Muscle layer of colon (tissue), 2 donors: ENCODE data around the gene DLGAP1.

Source experiments
- H3K27ac ChIP-seq: one replicate; pipeline ENCODE4 v1.7.0; 2013; ENCODE audit warnings: low read depth, mild to moderate bottlenecking, low read length, moderate library complexity
- H3K27me3 ChIP-seq, 2 donors: one replicate each; pipeline ENCODE4 v1.7.0; 2013; ENCODE audit warnings: low read length in 2 of 2, mild to moderate bottlenecking in 2 of 2; ENCODE audit not compliant: insufficient read depth in 2 of 2, control insufficient read depth in 1 of 2
- H3K36me3 ChIP-seq: one replicate; pipeline ENCODE4 v1.7.0; 2013; ENCODE audit warnings: mild to moderate bottlenecking, low read length; ENCODE audit not compliant: insufficient read depth
- H3K4me1 ChIP-seq: one replicate; pipeline ENCODE4 v1.7.0; 2013; ENCODE audit warnings: mild to moderate bottlenecking, low read length; ENCODE audit not compliant: insufficient read depth
- H3K4me3 ChIP-seq, 2 donors: one replicate each; pipeline ENCODE4 v1.7.0; 2013; ENCODE audit warnings: low read length in 2 of 2, low read depth in 1 of 2, mild to moderate bottlenecking in 1 of 2, moderate library complexity in 1 of 2
- H3K9ac ChIP-seq: one replicate; pipeline ENCODE4 v1.7.0; 2013; ENCODE audit warnings: low read length
- H3K9me3 ChIP-seq: one replicate; pipeline ENCODE4 v1.7.0; 2013; ENCODE audit warnings: mild to moderate bottlenecking, low read length
- donor health status: abdominal sarcoma.
- donor health status: Adenocarcinoma of cecum.

DLGAP1 gene

DNA sequence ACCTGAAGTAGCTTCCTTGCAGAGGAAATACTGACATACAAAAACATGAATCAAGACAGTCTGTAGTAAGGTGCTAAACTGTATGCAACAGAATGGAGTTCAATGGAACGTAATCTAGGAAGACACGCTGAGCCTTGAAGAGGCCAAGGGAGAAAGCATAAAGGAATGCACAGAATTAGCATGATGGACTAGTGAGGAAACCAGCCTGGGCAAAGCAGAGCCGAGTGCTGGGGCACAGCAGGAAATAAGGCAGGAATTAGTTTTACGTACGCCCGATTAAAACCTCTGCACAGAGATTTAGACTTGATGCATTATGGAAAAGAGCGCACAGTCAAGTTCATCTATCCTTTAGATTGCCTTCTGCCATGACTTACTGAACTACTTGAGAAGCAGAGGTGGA lies 200.3 kb downstream of the DLGAP1 start:
- Histone ChIP-seq H3K9me3 (no peaks in the 10 kb centered on the region), H3K27ac (no peak overlapping the region), H3K36me3 (no peaks in the 10 kb centered on the region), H3K4me3 (no peak overlapping the region), H3K9ac (no peak overlapping the region), H3K4me1 (peaks cover 12% of the 10 kb centered on the region), H3K27me3 (no peaks in the 10 kb centered on the region)

DNA sequence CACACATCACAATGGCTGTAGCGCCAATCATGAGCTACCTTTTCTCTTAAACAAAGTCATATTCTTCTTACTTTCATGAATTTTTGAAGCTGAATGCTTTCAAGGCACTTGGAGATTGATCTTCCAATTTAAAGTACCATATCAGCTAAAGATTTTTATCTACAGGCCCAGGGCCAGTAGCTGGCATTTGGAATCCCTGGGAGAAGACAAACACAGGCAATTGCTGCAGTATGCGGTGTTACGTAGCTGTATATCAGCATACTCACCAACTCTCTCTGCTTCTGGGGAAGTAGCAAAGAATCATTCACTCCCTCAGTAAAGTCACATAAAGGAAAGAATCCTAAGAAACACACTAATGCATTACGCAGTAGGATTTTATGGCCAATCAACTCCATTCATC lies 202.3 kb downstream of the DLGAP1 start:
- H3K4me3 ChIP-seq, result no peak overlapping the region
- H3K4me1 ChIP-seq, result peaks cover 12% of the 10 kb centered on the region
- no peaks in the 10 kb centered on the region for H3K27me3 ChIP-seq
- H3K27ac ChIP-seq, result no peak overlapping the region
- no peaks in the 10 kb centered on the region for H3K36me3 ChIP-seq
- H3K9me3 ChIP-seq, result no peaks in the 10 kb centered on the region
- no peak overlapping the region for H3K9ac ChIP-seq

DNA sequence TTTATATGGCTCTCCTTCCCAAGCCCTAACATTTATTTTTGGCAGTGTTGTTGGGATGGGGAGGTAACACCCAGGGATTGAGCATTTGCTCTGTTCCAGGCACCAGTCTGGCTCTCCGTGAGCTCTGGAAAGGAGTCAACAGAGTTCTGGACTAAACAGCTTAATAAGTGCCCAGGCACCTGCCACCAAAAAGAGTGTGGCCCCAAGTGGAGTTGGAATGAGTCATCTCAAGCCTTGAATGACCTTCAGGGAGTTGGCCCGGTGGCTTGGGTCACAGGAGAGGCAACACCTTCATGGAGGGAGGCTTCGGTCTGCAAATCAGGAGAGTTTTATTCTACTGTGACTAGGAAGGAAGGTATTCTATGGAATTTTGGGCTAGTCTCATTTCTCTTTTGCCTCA lies 203.2 kb downstream of the DLGAP1 start:
- no peaks in the 10 kb centered on the region for H3K9me3 ChIP-seq
- H3K27ac ChIP-seq, result no peak overlapping the region
- H3K27me3 ChIP-seq, result no peaks in the 10 kb centered on the region
- H3K9ac ChIP-seq, result no peak overlapping the region
- no peak overlapping the region for H3K4me3 ChIP-seq
- H3K36me3 ChIP-seq, result no peaks in the 10 kb centered on the region
- H3K4me1 ChIP-seq, result peaks cover 12% of the 10 kb centered on the region

DNA sequence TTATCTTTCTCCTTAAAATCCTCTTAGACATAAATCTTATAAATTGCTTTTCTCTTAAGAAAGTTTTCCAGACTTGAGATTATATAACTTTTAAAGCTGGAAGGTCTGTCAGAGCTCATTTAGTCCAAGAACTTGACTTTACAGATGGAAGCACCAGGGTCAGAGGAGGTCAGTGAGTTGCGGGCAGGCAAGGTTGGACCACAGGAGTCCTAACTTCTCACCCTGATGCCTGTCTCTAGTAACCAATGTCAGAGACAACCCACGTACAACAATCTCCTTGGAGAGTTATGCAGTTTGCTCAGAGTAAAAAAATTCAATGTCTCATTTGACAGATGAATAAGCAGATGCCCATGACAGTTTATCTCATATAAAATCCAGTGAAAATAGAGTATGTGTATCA lies 203.9 kb downstream of the DLGAP1 start:
- Histone ChIP-seq H3K4me1 (peaks cover 12% of the 10 kb centered on the region), H3K27ac (no peak overlapping the region), H3K9ac (no peak overlapping the region), H3K27me3 (no peaks in the 10 kb centered on the region), H3K4me3 (no peak overlapping the region), H3K36me3 (no peaks in the 10 kb centered on the region), H3K9me3 (no peaks in the 10 kb centered on the region)

DNA sequence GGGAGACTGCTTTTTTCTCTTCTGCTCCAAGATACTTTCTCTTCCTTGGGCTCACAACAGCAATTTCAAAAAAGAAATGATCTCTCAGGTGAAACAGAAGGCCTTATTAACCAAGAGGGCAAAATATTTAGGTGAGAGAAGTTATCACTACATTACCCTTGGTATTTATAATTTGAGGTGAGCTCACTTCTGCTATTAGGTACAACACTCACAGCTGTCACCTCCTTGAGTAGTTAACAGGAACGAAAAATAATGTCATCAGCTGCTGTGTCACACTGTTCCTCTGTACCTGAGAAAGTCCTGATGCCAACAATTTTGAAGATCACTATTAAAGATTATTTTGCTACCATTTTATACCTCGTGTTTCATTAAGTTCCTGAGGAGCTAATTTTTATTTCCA lies 205.0 kb downstream of the DLGAP1 start:
- Histone ChIP-seq H3K36me3 (no peaks in the 10 kb centered on the region), H3K4me3 (no peak overlapping the region), H3K9ac (no peak overlapping the region), H3K27me3 (no peaks in the 10 kb centered on the region), H3K4me1 (peaks cover 12% of the 10 kb centered on the region), H3K27ac (no peak overlapping the region), H3K9me3 (no peaks in the 10 kb centered on the region)

DNA sequence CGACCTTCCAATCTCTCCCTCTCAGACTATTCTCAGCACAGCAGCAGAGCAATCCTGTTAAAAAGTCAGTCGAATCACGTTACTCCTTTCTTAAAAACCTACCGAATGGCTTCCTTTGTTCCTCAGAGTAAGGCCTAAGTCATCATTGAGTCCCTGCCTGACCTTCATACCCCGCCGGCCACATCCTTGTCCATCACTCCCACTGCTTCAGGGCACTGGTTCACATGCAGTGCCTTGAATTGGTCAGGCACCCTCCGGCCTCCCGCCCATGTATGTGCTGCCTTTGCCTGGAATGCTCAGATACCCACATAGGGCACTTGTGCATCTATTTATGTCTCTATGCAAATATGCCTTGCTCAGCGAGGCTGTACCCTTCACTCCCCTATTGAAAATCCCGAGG lies 206.4 kb downstream of the DLGAP1 start:
- no peaks in the 10 kb centered on the region for H3K9me3 ChIP-seq
- H3K36me3 ChIP-seq, result no peaks in the 10 kb centered on the region
- no peaks in the 10 kb centered on the region for H3K27me3 ChIP-seq
- H3K27ac ChIP-seq, result no peak overlapping the region
- H3K9ac ChIP-seq, result no peak overlapping the region
- H3K4me3 ChIP-seq, result no peak overlapping the region
- H3K4me1 ChIP-seq, result peaks cover 12% of the 10 kb centered on the region

DNA sequence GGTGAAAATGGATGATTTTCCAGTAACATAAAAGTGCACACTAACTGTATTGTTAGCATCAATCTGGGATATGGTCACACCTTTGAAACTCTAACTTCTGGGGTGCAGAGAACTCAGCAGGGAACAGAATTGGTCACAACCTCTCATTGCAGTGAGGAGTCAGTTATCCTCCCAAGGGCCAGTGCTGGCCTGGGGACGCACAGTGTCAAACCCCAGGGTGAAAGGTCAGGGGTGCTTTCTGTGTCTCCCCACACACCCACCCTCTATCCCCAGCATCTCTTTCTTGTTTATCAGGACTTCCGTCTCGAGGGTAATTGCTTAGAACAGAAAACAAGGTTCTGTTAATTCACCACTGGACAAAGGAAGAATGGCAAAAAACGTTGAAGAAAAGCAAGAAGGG lies 208.7 kb downstream of the DLGAP1 start:
- Histone ChIP-seq H3K9ac (no peak overlapping the region), H3K4me1 (peaks cover 4% of the 10 kb centered on the region), H3K4me3 (no peak overlapping the region), H3K27ac (no peak overlapping the region), H3K9me3 (no peaks in the 10 kb centered on the region), H3K27me3 (no peaks in the 10 kb centered on the region), H3K36me3 (no peaks in the 10 kb centered on the region)

DNA sequence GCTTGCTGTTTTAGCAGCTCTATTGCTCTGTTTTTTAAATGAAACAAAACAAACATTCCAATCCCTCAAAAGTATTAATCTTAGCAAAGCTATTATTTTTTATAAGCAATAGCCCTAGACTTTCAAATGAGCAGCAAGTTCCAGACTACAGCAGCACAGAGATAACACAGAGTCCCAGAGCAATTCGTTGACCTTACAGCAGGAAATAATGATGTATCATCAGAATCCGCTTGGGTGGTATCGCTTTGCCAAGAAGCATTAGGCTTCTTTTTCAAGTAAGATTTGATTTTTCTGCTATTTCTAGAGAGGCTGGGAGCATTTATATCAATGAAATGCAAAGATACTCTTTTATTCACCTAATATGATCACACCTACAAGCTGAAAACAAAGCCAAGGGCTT lies 209.7 kb downstream of the DLGAP1 start:
- no peaks in the 10 kb centered on the region for H3K27me3 ChIP-seq

DNA sequence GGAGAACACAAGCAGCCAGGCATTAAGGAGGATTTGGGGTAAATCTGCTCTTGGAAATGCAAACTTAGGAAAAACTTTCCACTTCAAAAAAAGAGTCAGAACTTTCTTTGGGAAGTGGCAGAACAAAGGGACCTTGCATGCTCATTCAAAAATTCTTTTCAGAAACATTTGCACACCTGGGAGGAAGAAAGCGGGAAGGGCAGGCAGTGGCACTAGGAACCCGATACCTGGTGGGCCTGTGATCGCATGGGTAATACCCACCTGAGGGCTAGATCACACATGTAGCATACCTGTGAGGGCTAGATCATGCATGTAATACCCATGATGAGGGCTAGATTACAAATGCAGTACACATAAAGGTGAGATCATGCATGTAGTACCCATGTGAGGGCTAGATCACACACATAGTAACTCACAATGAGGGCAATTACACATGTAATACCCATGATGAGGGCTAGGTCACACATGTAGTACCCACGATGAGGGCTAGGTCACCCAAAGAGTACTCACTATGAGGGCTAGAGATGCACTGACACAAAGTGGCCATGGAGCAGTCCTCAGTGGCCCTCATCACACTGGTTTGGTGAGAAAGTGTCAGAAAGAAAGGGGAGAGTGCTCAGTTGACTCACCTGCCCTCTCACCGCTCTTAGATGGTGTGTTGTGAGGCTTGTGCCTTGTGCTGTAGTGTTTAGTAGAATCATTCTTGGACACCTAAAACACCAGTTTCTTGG lies 212.5 kb downstream of the DLGAP1 start:
- Histone ChIP-seq H3K36me3 (no peaks in the 10 kb centered on the region), H3K4me3 (no peak overlapping the region), H3K9ac (no peak overlapping the region), H3K27me3 (no peaks in the 10 kb centered on the region), H3K9me3 (no peaks in the 10 kb centered on the region), H3K27ac (no peak overlapping the region), H3K4me1 (no peaks in the 10 kb centered on the region)

More for the DNA sequence above, 209.7 kb downstream of the DLGAP1 start:
- Histone ChIP-seq H3K9me3 (no peaks in the 10 kb centered on the region), H3K9ac (no peak overlapping the region), H3K4me1 (no peaks in the 10 kb centered on the region), H3K36me3 (no peaks in the 10 kb centered on the region), H3K4me3 (no peak overlapping the region), H3K27ac (no peak overlapping the region)

DNA sequence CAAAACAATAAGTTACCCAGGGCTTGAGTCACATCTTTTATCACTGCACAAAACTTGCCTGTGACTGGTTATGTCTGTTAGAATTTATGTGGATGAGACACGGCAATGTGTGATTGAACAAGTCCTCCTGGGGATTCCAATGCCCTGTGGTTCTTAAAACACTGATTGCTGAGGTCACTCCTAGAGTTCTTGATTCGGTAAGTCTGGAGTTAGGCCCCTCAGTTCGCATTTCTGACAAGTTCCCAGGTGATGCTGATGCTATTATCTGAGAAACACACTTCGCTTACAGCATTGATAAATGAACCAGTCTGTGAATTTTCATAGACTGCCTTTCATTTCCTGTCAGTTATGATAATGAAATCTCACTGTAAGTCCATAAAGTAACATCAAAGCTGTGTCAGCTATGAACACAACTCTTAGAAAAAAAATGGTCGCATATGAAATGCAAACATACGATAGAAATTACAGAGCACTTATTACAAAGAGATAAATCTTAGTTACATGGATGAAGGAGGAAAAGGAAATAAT lies 214.0 kb downstream of the DLGAP1 start:
- Histone ChIP-seq H3K36me3 (no peaks in the 10 kb centered on the region), H3K9me3 (no peaks in the 10 kb centered on the region), H3K9ac (no peak overlapping the region), H3K27me3 (no peaks in the 10 kb centered on the region), H3K4me3 (no peak overlapping the region), H3K4me1 (no peaks in the 10 kb centered on the region), H3K27ac (no peak overlapping the region)

DNA sequence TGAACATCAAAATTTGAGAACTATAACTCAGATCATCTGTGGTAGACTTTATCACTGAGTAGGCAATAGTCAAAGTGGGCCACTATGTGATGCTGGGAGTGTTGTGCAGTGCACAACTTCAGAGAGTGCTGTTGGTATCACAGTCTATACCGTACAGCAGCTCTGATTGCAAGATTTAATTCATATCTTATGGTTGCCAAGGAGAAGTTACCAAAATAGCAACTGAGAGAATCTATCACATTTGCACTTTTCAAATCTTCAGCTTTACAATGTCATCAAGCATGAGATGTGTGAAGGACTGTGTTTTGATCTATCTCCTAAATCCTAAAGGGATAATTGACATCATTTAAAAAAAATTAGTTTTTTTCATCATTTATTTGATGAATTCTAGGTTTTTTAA lies 216.1 kb downstream of the DLGAP1 start:
- no peaks in the 10 kb centered on the region for H3K4me1 ChIP-seq
- no peaks in the 10 kb centered on the region for H3K36me3 ChIP-seq
- H3K27ac ChIP-seq, result no peak overlapping the region
- H3K4me3 ChIP-seq, result no peak overlapping the region
- H3K27me3 ChIP-seq, result no peaks in the 10 kb centered on the region
- H3K9me3 ChIP-seq, result no peaks in the 10 kb centered on the region
- no peak overlapping the region for H3K9ac ChIP-seq

DNA sequence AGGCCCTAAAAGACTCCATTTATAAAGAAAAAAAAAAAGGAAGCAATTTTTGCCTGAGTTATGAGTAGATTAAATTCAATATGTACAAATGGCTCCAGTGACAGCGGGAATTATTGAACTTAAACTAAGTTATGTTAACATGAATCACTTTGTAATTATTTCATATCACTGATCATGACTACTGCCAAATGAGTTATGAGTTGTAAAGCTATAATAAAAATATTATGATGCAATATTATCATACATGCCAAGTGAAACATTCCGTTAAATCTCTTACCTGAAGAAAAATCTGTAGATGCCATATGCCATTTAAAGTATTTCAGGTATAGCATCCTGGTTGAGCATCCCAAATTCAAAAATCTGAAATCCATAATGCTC lies 217.5 kb downstream of the DLGAP1 start:
- no peaks in the 10 kb centered on the region for H3K36me3 ChIP-seq
- no peaks in the 10 kb centered on the region for H3K9me3 ChIP-seq
- H3K4me1 ChIP-seq, result no peaks in the 10 kb centered on the region
- H3K27me3 ChIP-seq, result no peaks in the 10 kb centered on the region
- H3K9ac ChIP-seq, result no peak overlapping the region
- H3K4me3 ChIP-seq, result no peak overlapping the region
- H3K27ac ChIP-seq, result no peak overlapping the region
